IPS DF 6.9 (cell line): ENCODE results near the gene ITGA11.

Experiments used
- DNase-seq: peaks from one replicate; pipeline ENCODE4 v3.0.0-alpha.2; 2013; ENCODE audit warnings: low read depth, low spot score
- H3K27ac ChIP-seq: one replicate; pipeline ENCODE4 v1.5.1; 2013; ENCODE audit warnings: low read length, control low read depth
- H3K27me3 ChIP-seq: 2 replicates; pipeline ENCODE4 v1.6.1; 2013; ENCODE audit warnings: mild to moderate bottlenecking, low read length; ENCODE audit not compliant: control insufficient read depth, insufficient read depth
- H3K36me3 ChIP-seq: 2 replicates; pipeline ENCODE4 v1.6.1; 2013; ENCODE audit warnings: low read length; ENCODE audit not compliant: control insufficient read depth, insufficient read depth
- H3K4me1 ChIP-seq: 2 replicates; pipeline ENCODE4 v1.6.1; 2013; ENCODE audit warnings: low read length; ENCODE audit not compliant: control insufficient read depth, insufficient read depth
- H3K4me3 ChIP-seq: 2 replicates; pipeline ENCODE4 v1.5.1; 2013; ENCODE audit warnings: mild to moderate bottlenecking, low read length
- H3K9me3 ChIP-seq: 2 replicates; pipeline ENCODE4 v1.6.1; 2013; ENCODE audit warnings: low read length, inconsistent platforms; ENCODE audit not compliant: control insufficient read depth, insufficient read depth
- WGBS: extraction: QIAGEN DNeasy Blood & Tissue Kit; methylation state at CpG from one replicate; pipeline ENCODE4 v1.1.7; 2013; ENCODE audit warnings: mixed read lengths, missing lambda C conversion rate; ENCODE audit not compliant: insufficient read length, insufficient coverage; 5-methylcytosine and 5-hydroxymethylcytosine counted together

ITGA11 gene

DNA sequence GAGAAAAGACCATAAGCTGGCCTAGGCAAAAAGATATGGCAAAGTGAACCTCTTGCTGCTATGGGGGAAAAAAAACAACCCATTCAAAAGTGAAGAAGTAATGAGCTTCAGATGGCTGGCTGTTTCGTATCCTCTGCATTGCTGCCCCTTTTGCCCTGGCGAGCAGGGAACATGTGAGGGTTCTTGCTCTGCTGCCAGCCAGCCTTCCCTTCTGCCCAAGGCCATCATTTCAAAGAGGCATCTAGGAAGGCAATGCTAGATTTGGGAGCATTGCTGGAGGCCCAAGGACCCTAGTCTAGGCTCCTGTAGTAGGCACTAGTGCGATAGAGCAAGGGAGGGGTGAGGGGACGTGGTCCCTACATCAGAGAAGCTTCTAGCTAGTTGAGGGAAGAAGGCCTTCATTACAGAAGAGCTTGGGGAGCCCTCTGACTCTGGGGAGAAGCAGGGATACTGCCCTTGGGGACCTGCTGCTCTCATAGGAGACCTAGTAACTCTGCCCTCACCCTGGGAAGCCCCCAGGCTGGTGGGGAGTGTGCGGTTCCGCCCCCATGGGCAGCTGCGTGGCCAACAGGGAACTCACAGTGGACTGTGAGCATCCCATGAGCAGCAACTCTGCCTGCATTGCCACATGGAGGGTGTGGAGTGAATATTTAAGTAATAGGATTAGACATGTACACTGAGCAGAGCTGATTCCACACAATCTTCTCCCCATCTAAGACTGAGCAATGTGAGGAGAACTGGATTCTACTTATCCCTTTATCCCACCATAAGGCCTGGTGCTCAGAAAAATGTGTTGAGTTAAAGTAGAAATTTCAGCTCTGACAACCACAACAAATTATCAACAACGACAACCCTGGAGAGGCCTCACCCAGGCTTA is 21.3 kb downstream of the ITGA11 start:
- H3K36me3 ChIP-seq, result no peaks in the 10 kb centered on the region
- no peaks in the 10 kb centered on the region for H3K9me3 ChIP-seq
- no peak for DNase-seq
- H3K4me3 ChIP-seq, result no peak overlapping the region
- no CpG with 5 or more reads among the region's 8 CpGs for WGBS
- no peak overlapping the region for H3K27ac ChIP-seq
- no peaks in the 10 kb centered on the region for H3K4me1 ChIP-seq
- no peaks in the 10 kb centered on the region for H3K27me3 ChIP-seq

- DNase-seq, result no peak
- Histone ChIP-seq H3K9me3 (no peaks in the 10 kb centered on the region), H3K27me3 (no peaks in the 10 kb centered on the region), H3K36me3 (no peaks in the 10 kb centered on the region), H3K27ac (no peak overlapping the region), H3K4me3 (no peak overlapping the region), H3K4me1 (no peaks in the 10 kb centered on the region)
- no CpG with 5 or more reads among the region's 11 CpGs for WGBS
These were observed 22.1 kb downstream of the ITGA11 start for GRCh38 chr15:68409736-68410370.

GRCh38 chr15:68408971-68409370 is 23.0 kb downstream of the ITGA11 start:
- no CpG with 5 or more reads among the region's 4 CpGs for WGBS
- Histone ChIP-seq H3K9me3 (no peaks in the 10 kb centered on the region), H3K4me1 (no peaks in the 10 kb centered on the region), H3K36me3 (no peaks in the 10 kb centered on the region), H3K27ac (no peak overlapping the region), H3K4me3 (no peak overlapping the region), H3K27me3 (no peaks in the 10 kb centered on the region)
- DNase-seq, result no peak

DNA sequence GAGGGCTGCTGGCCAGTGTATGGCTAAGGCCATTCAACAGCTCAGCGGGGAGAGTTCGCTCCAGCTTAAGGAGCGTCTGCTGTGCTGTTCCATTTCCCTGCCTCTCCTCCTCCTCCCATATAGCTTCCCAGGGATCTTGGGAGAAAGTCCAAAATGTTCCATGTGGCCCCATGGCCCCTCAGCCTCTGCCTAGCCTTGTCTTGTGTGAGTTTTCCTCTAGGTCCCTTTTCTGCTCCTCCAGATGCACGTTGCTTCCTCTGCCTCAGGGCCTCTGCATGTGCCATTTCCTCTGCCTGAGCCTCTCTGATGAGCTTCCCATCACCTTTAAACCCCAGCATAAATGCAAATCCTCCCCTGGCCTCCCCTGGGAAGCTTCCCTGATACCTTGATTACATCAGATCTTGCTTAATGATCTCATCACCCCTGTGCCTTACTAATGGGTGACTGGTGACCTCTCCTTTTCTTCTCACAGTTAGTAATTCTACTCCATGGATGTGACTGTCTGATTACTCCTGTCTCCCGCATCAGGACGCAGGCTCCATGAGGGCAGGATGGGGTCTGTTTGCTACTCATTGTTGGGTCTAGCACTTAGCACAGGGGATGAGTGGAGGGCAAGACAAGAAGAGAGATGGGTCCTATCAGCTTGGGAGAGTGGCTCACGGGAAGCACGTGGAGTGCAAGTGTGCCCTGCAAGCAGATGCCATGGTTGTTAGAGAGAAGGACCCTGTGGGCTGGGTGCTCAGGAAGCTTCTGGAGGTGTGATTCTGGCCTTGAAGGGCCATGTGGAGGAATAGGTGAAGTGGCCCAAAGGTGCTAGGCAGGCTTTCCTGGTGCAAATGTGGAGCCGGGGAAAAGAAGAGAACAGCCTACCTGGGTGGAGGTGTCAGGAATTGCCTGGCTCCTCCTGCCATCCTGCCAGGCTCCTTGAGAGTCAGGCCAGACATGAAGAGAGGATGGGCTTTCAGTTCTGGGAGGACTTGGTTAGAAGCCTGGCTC is 23.8 kb downstream of the ITGA11 start:
- Histone ChIP-seq H3K9me3 (no peaks in the 10 kb centered on the region), H3K36me3 (no peaks in the 10 kb centered on the region), H3K27me3 (no peaks in the 10 kb centered on the region), H3K4me1 (no peaks in the 10 kb centered on the region), H3K27ac (no peak overlapping the region), H3K4me3 (no peak overlapping the region)
- no peak for DNase-seq
- WGBS, result no CpG with 5 or more reads among the region's 9 CpGs

GRCh38 chr15:68407141-68407885 is 24.6 kb downstream of the ITGA11 start:
- Histone ChIP-seq H3K36me3 (no peaks in the 10 kb centered on the region), H3K27ac (no peak overlapping the region), H3K9me3 (no peaks in the 10 kb centered on the region), H3K27me3 (no peaks in the 10 kb centered on the region), H3K4me1 (no peaks in the 10 kb centered on the region), H3K4me3 (no peak overlapping the region)
- no peak for DNase-seq
- WGBS, result no CpG with 5 or more reads among the region's 9 CpGs

- no CpG with 5 or more reads among the region's 13 CpGs for WGBS
- H3K4me1 ChIP-seq, result no peaks in the 10 kb centered on the region
These were observed 26.3 kb downstream of the ITGA11 start for GRCh38 chr15:68405378-68406250.

GRCh38 chr15:68404056-68404798 is 27.7 kb downstream of the ITGA11 start:
- DNase-seq, result no peak
- WGBS, result no CpG with 5 or more reads among the region's 12 CpGs

More at GRCh38 chr15:68405378-68406250, 26.3 kb downstream of the ITGA11 start:
- H3K36me3 ChIP-seq, result no peaks in the 10 kb centered on the region
- H3K27me3 ChIP-seq, result no peaks in the 10 kb centered on the region
- H3K9me3 ChIP-seq, result no peaks in the 10 kb centered on the region
- H3K27ac ChIP-seq, result no peak overlapping the region
- no peak for DNase-seq
- H3K4me3 ChIP-seq, result no peak overlapping the region

DNA sequence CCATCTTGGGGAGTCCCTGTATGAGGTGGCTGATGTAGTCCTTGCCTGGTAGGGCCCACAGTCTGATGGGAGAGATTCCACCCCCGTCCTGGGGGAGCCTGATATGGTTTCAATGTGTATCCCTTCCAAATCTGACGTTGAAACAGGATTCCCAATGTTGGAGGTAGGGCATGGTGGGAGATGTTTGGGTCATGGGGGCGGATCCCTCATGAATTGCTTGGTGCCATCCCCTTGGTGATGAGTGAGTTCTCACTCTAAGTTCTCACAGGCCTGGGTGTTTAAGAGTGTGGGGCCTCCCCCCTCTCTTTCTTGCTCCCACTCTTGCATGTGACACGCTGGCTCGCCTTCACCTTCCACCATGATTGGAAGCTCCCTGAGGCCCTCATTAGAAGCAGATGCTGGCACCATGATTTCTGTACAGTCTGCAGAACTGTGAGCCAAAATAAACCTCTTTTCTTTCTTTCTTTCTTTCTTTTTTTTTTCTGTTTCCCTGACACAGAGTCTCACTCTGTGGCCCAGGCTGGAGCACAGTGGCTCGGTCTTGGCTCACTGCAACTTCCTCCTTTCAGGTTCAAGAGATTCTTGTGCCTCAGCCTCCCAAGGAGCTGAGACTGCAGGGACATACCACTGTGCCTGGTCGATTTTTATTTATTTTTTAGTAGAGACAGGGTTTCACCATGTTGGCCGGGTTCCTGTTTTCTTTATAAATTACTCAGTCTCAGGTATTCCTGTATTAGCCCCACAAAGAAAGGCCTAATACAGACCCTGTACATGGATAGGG is 28.6 kb downstream of the ITGA11 start:
- Histone ChIP-seq H3K4me1 (no peaks in the 10 kb centered on the region), H3K9me3 (no peaks in the 10 kb centered on the region), H3K4me3 (no peak overlapping the region), H3K27me3 (no peaks in the 10 kb centered on the region), H3K27ac (no peak overlapping the region), H3K36me3 (no peaks in the 10 kb centered on the region)
- no CpG with 5 or more reads among the region's 8 CpGs for WGBS
- no peak for DNase-seq

More at GRCh38 chr15:68404056-68404798, 27.7 kb downstream of the ITGA11 start:
- no peaks in the 10 kb centered on the region for H3K27me3 ChIP-seq
- no peak overlapping the region for H3K4me3 ChIP-seq
- H3K9me3 ChIP-seq, result no peaks in the 10 kb centered on the region
- H3K27ac ChIP-seq, result no peak overlapping the region
- no peaks in the 10 kb centered on the region for H3K4me1 ChIP-seq
- no peaks in the 10 kb centered on the region for H3K36me3 ChIP-seq
